SK-N-SH treated with all-trans-retinoic acid at 6 μM for 48 hours (cell line): ENCODE results near the gene B3GNT9.

Experiments
- ATAC-seq: fragments of 200-7000 bp; cut with Tn5 transposase; 3 replicates; pipeline ENCODE4 v1.9.1; 2020; ENCODE audit warnings: mild to moderate bottlenecking, moderate library complexity
- ARNTL ChIP-seq: fragments of 450-650 bp; formaldehyde crosslinking; IDR thresholded peaks from 2 replicates; pipeline ENCODE4 v1.5.0; 2020; ENCODE audit warnings: low read depth, mild to moderate bottlenecking, moderate library complexity, borderline replicate concordance
- BACH2 ChIP-seq: fragments of 250-450 bp; sonication (Bioruptor Pico); IDR thresholded peaks from 2 replicates; pipeline ENCODE4 v1.9.0; 2021; ENCODE audit warnings: mild to moderate bottlenecking, borderline replicate concordance
- CSDC2 ChIP-seq: fragments of 250-450 bp; sonication (Bioruptor Pico); IDR thresholded peaks from 2 replicates; pipeline ENCODE4 v1.5.0; 2020; ENCODE audit warnings: mild to moderate bottlenecking, moderate library complexity
- ESRRG ChIP-seq: fragments of 250-450 bp; sonication (Bioruptor Pico); IDR thresholded peaks from 2 replicates; pipeline ENCODE4 v1.6.1; 2021; ENCODE audit warnings: mild to moderate bottlenecking
- GLIS3 ChIP-seq: fragments of 250-450 bp; sonication (Bioruptor Pico); IDR thresholded peaks from 2 replicates; pipeline ENCODE4 v1.5.0; 2020; ENCODE audit warnings: mild to moderate bottlenecking, moderate library complexity
- ISL1 ChIP-seq: fragments of 250-450 bp; sonication (Bioruptor Pico); IDR thresholded peaks from 2 replicates; pipeline ENCODE4 v2.1.2; 2022; ENCODE audit warnings: mild to moderate bottlenecking, moderate library complexity
- OSR1 ChIP-seq: fragments of 250-450 bp; sonication (Bioruptor Pico); IDR thresholded peaks from 2 replicates; pipeline ENCODE4 v1.8.0; 2022; ENCODE audit warnings: moderate library complexity, mild to moderate bottlenecking, inconsistent platforms
- PPARA ChIP-seq: fragments of 250-450 bp; sonication (Bioruptor Pico); IDR thresholded peaks from 2 replicates; pipeline ENCODE4 v1.5.0; 2020; ENCODE audit warnings: mild to moderate bottlenecking, borderline replicate concordance
- RARB ChIP-seq: fragments of 250-450 bp; sonication (Bioruptor Pico); IDR thresholded peaks from 2 replicates; pipeline ENCODE4 v1.8.0; 2021; ENCODE audit warnings: mild to moderate bottlenecking, moderate library complexity
- TCF4 ChIP-seq: fragments of 250-450 bp; sonication (Bioruptor Pico); IDR thresholded peaks from 2 replicates; pipeline ENCODE4 v1.8.0; 2021; ENCODE audit warnings: mild to moderate bottlenecking, moderate library complexity, borderline replicate concordance
- TOX ChIP-seq: fragments of 250-450 bp; sonication (Bioruptor Pico); IDR thresholded peaks from 2 replicates; pipeline ENCODE4 v1.8.0; 2021; ENCODE audit warnings: mild to moderate bottlenecking, moderate library complexity, borderline replicate concordance
- ZFP3 ChIP-seq: fragments of 250-450 bp; sonication (Bioruptor Pico); IDR thresholded peaks from 2 replicates; pipeline ENCODE4 v1.5.0; 2020; ENCODE audit warnings: mild to moderate bottlenecking, moderate library complexity
- ZFP30 ChIP-seq: fragments of 450-650 bp; formaldehyde crosslinking; IDR thresholded peaks from 2 replicates; pipeline ENCODE4 v1.5.0; 2022; ENCODE audit warnings: mild to moderate bottlenecking, moderate library complexity
- ZNF565 ChIP-seq: fragments of 450-650 bp; formaldehyde crosslinking; conservative IDR thresholded peaks from 2 replicates; pipeline ENCODE4 v1.5.0; 2020; ENCODE audit warnings: low read depth, mild to moderate bottlenecking, moderate library complexity
- ZNF8 ChIP-seq: fragments of 450-650 bp; formaldehyde crosslinking; IDR thresholded peaks from 2 replicates; pipeline ENCODE4 v1.5.0; 2020; ENCODE audit warnings: mild to moderate bottlenecking, moderate library complexity
- TF ChIP-seq, protein P1 (sequence below): fragments of 250-450 bp; sonication (Bioruptor Pico); IDR thresholded peaks from 2 replicates; pipeline ENCODE4 v1.5.0; 2020; ENCODE audit warnings: mild to moderate bottlenecking, moderate library complexity
- TF ChIP-seq, protein P2 (sequence below): fragments of 250-450 bp; sonication (Bioruptor Pico); IDR thresholded peaks from 2 replicates; pipeline ENCODE4 v1.8.0; 2020; ENCODE audit warnings: mild to moderate bottlenecking, moderate library complexity, borderline replicate concordance
- TF ChIP-seq, protein P3 (sequence below): fragments of 250-450 bp; sonication (Bioruptor Pico); IDR thresholded peaks from 2 replicates; pipeline ENCODE4 v1.5.1; 2021; ENCODE audit warnings: mild to moderate bottlenecking, moderate library complexity
- TF ChIP-seq, protein P4 (sequence below): fragments of 250-450 bp; sonication (Bioruptor Pico); IDR thresholded peaks from 2 replicates; pipeline ENCODE4 v1.5.1; 2020; ENCODE audit warnings: low read depth, mild to moderate bottlenecking, moderate library complexity
- TF ChIP-seq, protein P5 (sequence below): fragments of 250-450 bp; sonication (Bioruptor Pico); IDR thresholded peaks from 2 replicates; pipeline ENCODE4 v1.8.0; 2021; ENCODE audit warnings: low read depth, mild to moderate bottlenecking, moderate library complexity, borderline replicate concordance

Gene B3GNT9

DNA sequence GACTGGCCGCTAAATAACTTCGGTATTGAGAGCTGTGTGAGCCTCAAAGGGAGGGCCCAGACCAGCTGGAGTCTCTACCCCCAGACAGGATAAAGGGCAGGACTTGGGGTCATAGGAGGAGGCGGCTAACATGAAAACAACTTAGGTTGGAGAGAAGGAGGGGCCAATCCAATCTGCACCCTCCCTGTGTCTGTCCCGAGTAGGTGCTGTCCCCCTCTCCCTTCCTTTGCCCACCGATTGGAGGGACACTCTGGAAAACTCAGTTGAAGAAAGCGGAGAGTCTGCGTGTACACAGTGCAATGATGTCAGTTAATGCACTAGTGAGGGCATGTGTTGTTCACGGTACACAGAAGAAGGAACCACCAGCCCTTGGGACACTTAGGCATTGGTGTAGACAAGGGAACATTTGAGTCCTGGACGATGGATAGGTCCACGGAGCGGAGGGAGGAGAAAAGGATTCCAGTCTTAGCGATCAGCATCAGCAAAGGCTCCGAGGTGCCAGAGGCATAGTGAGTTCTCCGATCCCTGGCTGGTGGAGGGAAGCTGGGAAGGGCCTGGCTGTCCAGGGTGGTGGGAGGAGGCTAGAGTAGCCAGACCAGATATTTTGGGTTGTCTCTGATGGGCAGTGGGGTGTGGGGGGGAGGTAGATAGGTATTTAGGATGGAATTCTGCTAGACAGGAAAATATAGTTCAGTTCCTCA, 20.3 kb upstream of the B3GNT9 start:
- TF ChIP-seq ZNF8 (CRISPR knock-in tag) (no peak), CSDC2 (CRISPR knock-in tag) (no peak), ESRRG (CRISPR knock-in tag) (no peak), BACH2 (no peak), ISL1 (CRISPR knock-in tag) (no peak), TCF4 (CRISPR knock-in tag) (no peak)
- TF ChIP-seq, protein P1, sequence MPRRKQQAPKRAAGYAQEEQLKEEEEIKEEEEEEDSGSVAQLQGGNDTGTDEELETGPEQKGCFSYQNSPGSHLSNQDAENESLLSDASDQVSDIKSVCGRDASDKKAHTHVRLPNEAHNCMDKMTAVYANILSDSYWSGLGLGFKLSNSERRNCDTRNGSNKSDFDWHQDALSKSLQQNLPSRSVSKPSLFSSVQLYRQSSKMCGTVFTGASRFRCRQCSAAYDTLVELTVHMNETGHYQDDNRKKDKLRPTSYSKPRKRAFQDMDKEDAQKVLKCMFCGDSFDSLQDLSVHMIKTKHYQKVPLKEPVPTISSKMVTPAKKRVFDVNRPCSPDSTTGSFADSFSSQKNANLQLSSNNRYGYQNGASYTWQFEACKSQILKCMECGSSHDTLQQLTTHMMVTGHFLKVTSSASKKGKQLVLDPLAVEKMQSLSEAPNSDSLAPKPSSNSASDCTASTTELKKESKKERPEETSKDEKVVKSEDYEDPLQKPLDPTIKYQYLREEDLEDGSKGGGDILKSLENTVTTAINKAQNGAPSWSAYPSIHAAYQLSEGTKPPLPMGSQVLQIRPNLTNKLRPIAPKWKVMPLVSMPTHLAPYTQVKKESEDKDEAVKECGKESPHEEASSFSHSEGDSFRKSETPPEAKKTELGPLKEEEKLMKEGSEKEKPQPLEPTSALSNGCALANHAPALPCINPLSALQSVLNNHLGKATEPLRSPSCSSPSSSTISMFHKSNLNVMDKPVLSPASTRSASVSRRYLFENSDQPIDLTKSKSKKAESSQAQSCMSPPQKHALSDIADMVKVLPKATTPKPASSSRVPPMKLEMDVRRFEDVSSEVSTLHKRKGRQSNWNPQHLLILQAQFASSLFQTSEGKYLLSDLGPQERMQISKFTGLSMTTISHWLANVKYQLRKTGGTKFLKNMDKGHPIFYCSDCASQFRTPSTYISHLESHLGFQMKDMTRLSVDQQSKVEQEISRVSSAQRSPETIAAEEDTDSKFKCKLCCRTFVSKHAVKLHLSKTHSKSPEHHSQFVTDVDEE: no peak
- TF ChIP-seq, protein P2, sequence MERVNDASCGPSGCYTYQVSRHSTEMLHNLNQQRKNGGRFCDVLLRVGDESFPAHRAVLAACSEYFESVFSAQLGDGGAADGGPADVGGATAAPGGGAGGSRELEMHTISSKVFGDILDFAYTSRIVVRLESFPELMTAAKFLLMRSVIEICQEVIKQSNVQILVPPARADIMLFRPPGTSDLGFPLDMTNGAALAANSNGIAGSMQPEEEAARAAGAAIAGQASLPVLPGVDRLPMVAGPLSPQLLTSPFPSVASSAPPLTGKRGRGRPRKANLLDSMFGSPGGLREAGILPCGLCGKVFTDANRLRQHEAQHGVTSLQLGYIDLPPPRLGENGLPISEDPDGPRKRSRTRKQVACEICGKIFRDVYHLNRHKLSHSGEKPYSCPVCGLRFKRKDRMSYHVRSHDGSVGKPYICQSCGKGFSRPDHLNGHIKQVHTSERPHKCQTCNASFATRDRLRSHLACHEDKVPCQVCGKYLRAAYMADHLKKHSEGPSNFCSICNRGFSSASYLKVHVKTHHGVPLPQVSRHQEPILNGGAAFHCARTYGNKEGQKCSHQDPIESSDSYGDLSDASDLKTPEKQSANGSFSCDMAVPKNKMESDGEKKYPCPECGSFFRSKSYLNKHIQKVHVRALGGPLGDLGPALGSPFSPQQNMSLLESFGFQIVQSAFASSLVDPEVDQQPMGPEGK (CRISPR knock-in tag): no peak
- TF ChIP-seq, protein P3, sequence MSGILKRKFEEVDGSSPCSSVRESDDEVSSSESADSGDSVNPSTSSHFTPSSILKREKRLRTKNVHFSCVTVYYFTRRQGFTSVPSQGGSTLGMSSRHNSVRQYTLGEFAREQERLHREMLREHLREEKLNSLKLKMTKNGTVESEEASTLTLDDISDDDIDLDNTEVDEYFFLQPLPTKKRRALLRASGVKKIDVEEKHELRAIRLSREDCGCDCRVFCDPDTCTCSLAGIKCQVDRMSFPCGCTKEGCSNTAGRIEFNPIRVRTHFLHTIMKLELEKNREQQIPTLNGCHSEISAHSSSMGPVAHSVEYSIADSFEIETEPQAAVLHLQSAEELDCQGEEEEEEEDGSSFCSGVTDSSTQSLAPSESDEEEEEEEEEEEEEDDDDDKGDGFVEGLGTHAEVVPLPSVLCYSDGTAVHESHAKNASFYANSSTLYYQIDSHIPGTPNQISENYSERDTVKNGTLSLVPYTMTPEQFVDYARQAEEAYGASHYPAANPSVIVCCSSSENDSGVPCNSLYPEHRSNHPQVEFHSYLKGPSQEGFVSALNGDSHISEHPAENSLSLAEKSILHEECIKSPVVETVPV: no peak
- peak; percentile 1 for ATAC-seq

DNA sequence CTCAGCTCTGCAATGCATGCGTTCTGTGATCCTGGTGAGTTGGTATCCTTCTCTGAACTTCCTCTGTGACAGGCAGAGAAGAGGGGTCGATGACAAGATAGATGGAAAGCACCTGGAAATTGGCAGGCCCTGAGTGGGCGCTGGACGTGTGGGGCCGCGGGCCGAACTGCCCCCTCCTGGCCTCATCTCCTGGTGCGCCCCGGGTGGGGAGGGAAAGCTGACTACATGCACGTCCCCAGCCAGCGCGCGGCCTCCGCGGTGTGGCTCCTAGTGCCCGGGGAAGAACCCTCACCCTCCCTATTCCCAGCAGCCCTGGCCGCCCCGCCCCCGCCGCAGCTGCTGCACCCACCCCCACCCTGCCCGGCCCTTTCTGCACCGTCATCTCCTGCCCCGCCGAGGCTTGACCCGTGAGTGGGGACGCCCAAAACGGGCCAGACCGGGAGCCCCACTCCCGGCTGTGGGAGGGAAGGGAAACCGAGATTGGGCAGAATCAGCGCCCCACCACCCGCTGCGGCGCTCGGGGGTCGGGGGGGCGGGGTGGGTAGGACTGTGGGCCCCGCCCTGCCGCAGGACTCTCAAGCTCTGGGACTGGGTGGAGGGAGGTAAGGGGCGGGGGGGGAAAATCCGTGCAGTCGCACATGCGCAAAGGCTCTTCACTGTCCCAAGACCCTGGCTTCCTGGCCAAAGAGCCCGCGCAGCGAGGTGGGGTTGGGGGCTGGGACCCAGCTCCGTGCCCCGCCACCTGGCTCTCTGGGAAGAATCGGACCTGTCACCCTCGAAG, 19.6 kb upstream of the B3GNT9 start, which contains the start of gene NOL3:
NOL3 (plus strand) TSS at position 371 of the 781 bp plus-strand sequence.
- ATAC-seq: peak; percentile 55
- TF ChIP-seq PPARA (CRISPR knock-in tag) (no peak), ESRRG (CRISPR knock-in tag) (no peak), OSR1 (CRISPR knock-in tag) (no peak), ZNF8 (CRISPR knock-in tag) (no peak), TCF4 (CRISPR knock-in tag) (no peak), TOX (CRISPR knock-in tag) (no peak), ZNF565 (no peak), ZFP30 (CRISPR knock-in tag) (no peak)
- TF ChIP-seq, protein P1: no peak
- TF ChIP-seq, protein P4, sequence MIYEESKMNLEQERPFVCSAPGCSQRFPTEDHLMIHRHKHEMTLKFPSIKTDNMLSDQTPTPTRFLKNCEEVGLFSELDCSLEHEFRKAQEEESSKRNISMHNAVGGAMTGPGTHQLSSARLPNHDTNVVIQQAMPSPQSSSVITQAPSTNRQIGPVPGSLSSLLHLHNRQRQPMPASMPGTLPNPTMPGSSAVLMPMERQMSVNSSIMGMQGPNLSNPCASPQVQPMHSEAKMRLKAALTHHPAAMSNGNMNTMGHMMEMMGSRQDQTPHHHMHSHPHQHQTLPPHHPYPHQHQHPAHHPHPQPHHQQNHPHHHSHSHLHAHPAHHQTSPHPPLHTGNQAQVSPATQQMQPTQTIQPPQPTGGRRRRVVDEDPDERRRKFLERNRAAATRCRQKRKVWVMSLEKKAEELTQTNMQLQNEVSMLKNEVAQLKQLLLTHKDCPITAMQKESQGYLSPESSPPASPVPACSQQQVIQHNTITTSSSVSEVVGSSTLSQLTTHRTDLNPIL (CRISPR knock-in tag): no peak

DNA sequence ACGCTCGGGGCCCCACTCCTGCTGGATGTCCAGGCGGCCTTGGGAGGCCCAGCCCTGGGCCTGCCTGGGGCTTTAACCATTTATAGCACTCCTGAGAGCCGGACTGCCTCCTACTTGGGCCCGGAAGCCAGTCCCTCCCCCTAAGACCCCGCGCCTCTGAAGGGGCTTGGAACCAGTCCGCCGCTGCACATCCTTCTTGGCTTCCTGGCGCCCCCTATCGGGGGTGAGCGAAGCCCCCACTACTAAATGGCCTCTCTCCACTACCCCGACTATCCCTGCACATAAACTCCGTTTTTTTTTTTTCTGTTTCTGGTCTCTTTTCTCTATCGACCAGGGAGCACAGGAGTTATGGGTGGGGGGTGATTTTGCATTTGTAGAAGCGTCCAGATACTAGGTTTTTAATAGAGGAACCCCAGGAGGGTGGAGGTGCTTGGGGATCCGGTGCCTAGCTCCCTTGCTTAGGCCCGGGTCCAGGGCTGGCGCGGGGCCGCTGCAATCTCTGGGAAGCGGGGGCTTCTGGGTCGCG, 18.9 kb upstream of the B3GNT9 start:
- ATAC-seq: peak; percentile 3; the same call in 2 of the 3 replicates
- TF ChIP-seq OSR1 (CRISPR knock-in tag): no peak
- TF ChIP-seq, protein P5, sequence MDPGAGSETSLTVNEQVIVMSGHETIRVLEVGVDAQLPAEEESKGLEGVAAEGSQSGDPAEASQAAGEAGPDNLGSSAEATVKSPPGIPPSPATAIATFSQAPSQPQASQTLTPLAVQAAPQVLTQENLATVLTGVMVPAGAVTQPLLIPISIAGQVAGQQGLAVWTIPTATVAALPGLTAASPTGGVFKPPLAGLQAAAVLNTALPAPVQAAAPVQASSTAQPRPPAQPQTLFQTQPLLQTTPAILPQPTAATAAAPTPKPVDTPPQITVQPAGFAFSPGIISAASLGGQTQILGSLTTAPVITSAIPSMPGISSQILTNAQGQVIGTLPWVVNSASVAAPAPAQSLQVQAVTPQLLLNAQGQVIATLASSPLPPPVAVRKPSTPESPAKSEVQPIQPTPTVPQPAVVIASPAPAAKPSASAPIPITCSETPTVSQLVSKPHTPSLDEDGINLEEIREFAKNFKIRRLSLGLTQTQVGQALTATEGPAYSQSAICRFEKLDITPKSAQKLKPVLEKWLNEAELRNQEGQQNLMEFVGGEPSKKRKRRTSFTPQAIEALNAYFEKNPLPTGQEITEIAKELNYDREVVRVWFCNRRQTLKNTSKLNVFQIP: no peak
- TF ChIP-seq ZNF8 (CRISPR knock-in tag): no peak
- TF ChIP-seq PPARA (CRISPR knock-in tag): no peak
- no peak for TF ChIP-seq ZNF565
- TF ChIP-seq ZFP30 (CRISPR knock-in tag): no peak
- no peak for TF ChIP-seq GLIS3 (CRISPR knock-in tag)
- TF ChIP-seq TOX (CRISPR knock-in tag): no peak
- no peak for TF ChIP-seq BACH2
- TF ChIP-seq RARB (CRISPR knock-in tag): no peak
- no peak for TF ChIP-seq ISL1 (CRISPR knock-in tag)
- TF ChIP-seq ARNTL (CRISPR knock-in tag): no peak
- TF ChIP-seq ZFP3 (CRISPR knock-in tag): no peak
- no peak for TF ChIP-seq TCF4 (CRISPR knock-in tag)
- TF ChIP-seq, protein P2 (CRISPR knock-in tag): no peak
